ENCODE data around the gene MAPKBP1.

The MAPKBP1 gene

DNA sequence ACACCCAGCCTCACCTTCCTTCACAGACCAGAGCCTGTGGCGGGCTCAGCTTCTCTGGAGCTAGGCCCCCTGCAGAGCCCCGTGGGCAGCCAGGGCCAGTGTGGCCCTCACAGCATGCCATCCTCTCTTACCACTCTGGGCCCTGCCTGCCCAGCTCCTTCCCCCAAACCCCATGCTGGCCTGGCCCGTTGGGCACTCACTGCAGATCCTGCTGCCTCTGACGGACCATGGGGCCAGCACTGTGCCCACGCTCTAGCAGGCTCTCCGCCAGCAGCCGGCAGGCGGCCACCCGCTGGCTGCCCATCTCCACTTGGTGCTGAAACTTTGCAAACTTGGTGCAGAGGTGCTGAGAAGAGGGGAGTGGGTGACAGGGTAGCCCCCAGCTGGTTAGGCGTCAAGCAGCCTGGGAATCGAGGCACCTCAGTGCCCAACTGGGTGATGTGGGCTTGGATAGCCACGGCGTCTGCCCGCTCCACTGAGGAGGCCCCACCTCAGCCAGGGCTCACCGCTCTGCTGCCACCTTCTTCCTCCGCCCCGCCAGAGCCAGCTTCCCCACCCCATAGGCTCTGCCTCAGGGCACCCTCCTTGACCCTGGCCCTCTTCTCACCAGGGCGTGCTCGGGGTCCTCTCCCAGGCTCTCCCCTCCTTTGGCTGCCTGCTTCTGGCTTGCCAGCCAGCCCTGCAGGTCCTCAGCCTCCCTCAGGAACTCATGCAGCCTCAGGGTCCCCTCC lies 97.1 kb downstream of the MAPKBP1 start:
- DNase-seq = no peak

DNA sequence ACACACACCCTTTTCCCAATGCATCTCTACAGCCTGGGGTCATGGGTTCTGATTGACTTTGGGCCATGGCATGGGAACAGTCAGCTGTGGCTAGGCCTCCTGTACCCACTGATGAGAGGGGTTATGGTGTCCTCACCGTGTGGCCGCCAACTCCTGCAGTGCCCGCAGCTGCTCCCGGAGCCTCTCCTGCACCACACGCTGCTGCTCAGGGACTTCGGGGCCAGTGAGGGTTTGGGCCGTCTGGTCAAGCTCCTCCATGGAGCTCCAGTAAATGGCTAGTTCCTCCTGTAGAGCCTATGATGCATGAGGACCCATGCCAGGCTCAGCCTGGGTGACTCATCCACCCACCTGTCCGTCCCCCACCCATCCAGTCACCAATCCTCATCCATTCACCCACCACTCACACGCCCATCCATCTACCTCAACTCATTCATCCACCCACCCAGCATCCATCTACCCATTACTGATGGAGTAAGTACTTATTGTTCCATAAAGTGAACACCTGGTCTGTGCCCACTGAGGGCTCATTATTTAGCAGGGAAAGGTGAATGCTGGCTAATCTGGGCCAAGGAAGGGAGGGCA lies 98.0 kb downstream of the MAPKBP1 start:
- no peak for DNase-seq

DNA sequence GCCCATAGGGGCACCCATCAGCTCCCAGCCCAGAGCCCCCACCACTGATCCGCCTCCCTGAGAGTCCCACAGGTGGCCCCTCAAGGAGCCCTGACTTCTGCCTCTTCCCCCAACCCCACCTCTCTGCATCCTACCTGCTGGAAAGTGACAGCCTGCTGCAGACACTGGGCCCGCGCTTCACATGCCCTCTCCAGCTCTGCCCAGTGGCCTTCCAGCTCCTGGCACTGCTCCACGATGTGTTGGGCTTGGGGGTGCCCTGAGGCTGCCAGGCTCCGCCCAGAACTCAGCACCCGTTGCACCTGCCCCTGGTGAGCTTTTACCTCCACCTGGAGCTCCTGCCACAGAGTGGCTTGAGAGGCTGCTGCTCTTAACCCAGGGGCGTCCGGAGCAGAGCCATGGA lies 99.4 kb downstream of the MAPKBP1 start:
- DNase-seq = no peak

DNA sequence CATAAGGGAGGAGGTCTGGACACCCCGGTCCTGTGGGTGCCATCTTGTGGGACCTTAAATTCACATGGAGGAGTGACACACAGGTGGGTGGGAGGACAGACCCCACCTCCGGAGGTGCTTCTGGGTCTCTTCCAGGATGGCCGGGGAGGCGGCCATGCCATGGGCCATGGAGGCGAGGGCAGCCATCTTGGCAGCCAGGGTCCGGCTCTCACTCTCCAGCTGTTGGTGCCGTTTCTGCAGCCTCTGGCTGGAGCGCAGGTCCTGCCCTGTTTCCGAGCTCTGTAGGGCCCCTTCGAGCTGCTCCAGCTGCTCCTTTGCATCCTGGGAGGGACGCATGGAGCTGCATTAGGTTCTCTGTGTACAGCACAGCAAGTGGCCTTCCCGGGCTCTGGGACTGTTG lies 100.5 kb downstream of the MAPKBP1 start:
- no peak for DNase-seq

DNA sequence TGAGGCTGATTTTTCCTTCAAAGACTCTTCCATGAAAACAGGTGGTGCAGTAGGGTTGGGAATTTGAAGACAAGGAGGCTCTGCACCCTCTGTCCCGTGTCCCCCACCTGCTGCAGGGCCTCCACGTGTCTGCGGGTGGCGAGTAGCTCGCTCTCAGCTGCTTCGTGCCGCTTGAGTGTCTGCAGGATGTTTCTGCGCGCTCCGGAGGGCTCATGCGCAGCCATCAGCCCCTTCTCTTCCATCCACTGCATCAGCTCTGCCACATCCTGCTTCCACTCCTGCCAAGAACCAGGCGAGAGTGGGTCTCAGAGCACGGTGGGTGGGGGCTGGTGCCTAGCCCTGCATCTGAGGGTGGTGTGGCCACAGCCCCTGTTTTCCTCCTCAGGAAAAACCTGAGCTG lies 101.7 kb downstream of the MAPKBP1 start:
- DNase-seq = no peak

DNA sequence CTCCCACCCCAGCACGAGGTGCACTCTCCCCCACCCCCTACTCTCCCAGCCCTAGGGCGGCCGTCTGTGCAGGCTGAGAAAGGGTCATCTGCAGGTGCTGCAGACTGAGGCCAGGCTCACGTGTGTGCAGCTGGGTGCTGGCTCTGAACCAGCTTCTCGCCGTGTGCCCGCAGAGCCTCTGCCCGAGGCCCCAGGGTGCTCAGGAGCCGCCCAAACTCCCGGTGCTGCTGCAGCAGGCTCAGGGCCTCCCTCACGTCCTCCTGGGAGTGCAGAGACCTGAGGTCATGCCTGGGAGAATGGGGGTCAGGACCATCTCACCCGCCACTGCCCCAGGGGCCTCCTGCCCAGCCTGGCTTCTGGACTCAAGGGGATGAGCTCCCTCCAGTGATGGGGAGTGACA lies 102.4 kb downstream of the MAPKBP1 start:
- no peak for DNase-seq

Data from fibroblast of upper back skin (primary cell).